GM20000 (cell line): ENCODE results near the gene LIN52.

ENCODE experiments used
- DNase-seq: peaks from one replicate; pipeline ENCODE4 v3.0.0; 2012; ENCODE audit warnings: low spot score
- TF ChIP-seq, protein P1 (sequence below): IDR thresholded peaks from 2 replicates; pipeline ENCODE4 v1.5.1; 2012; ENCODE audit warnings: mild to moderate bottlenecking, control low read depth; ENCODE audit errors: extremely low read depth, missing control alignments

The LIN52 gene

GRCh38 chr14:74237441-74237840 is 152.7 kb downstream of the LIN52 start:
- TF ChIP-seq, protein P1, sequence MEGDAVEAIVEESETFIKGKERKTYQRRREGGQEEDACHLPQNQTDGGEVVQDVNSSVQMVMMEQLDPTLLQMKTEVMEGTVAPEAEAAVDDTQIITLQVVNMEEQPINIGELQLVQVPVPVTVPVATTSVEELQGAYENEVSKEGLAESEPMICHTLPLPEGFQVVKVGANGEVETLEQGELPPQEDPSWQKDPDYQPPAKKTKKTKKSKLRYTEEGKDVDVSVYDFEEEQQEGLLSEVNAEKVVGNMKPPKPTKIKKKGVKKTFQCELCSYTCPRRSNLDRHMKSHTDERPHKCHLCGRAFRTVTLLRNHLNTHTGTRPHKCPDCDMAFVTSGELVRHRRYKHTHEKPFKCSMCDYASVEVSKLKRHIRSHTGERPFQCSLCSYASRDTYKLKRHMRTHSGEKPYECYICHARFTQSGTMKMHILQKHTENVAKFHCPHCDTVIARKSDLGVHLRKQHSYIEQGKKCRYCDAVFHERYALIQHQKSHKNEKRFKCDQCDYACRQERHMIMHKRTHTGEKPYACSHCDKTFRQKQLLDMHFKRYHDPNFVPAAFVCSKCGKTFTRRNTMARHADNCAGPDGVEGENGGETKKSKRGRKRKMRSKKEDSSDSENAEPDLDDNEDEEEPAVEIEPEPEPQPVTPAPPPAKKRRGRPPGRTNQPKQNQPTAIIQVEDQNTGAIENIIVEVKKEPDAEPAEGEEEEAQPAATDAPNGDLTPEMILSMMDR, result no peak
- DNase-seq, result no peak

- TF ChIP-seq, protein P1, result no peak
- no peak for DNase-seq
Measured at GRCh38 chr14:74238974-74239847, 154.5 kb downstream of the LIN52 start, which contains the start of gene VSX2. Gene VSX2 (plus strand): TSS chr14:74239449. CDS start chr14:74239562, 113 bp downstream.

- DNase-seq, result peak; percentile 60
- TF ChIP-seq, protein P1, result no peak
Measured at GRCh38 chr14:74239848-74240793, 155.4 kb downstream of the LIN52 start.

- TF ChIP-seq, protein P1, result no peak
- peak; percentile 62 for DNase-seq
Measured at GRCh38 chr14:74240794-74241651, 156.3 kb downstream of the LIN52 start.

DNA sequence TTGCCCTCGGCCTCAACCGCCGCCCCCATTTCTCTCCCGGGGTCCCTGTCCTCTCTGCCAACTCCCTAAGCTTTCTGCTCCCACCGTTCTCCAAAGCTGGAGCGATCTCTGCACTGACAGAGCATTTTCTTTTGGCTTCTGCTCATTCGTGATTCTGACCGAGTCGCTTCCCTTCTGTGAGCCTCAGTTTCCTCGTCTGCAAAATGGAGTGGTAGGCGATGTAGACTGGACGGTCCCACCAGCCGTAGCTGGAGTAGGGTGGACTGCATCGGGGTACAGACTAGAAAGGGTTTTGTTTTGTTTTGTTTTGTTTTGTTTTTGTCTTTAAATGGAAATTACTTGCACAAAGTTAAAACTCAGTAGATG is 156.9 kb downstream of the LIN52 start:
- DNase-seq, result no peak
- TF ChIP-seq, protein P1, result no peak

DNA sequence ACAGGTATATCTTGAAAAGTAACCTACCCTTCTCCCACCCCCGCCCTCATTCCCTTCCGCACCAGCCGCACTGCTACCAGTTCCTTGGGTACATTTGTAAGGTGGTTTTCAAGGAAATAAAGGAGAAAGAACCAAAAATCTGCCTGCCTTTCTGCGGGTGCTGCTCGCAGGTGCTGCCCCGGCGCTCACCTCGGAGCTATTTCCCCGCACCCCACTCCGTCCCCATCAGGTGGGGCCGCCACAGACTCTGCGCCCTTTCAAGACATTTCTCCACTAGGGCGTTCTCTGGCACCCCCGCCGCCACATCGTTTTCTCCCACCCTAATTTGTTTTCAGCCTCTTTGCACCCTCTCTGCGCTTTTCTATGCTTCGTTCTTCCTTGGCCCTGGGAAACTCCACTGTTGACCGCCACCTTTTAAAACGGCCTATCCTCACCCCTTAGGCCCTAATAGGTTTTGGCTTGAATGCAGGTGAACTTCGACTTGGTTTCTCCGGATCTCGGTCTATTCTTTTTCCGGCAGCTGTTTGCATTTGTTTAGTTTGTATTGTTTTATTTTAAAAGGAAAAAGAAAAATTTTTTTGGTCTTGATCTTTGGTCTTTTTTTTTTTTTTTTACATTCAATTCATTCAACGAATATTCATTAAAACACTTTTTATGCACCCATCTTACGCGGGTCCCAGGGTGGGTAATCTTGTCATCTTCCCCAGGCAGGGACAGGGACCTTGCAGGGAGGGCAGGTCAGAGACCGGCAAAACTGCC is 157.4 kb downstream of the LIN52 start:
- TF ChIP-seq, protein P1, result no peak

More for the DNA sequence above, 157.4 kb downstream of the LIN52 start:
- DNase-seq, result no peak
